HG03521 (cell line): ENCODE data around the gene KCNH1.

Experiments
- ATAC-seq: cut with Tn5 transposase; IDR thresholded peaks from one replicate; pipeline ENCODE4 v1.9.1; 2021; ENCODE audit warnings: mild to moderate bottlenecking, moderate library complexity; ENCODE audit not compliant: unreplicated experiment

The KCNH1 gene

DNA sequence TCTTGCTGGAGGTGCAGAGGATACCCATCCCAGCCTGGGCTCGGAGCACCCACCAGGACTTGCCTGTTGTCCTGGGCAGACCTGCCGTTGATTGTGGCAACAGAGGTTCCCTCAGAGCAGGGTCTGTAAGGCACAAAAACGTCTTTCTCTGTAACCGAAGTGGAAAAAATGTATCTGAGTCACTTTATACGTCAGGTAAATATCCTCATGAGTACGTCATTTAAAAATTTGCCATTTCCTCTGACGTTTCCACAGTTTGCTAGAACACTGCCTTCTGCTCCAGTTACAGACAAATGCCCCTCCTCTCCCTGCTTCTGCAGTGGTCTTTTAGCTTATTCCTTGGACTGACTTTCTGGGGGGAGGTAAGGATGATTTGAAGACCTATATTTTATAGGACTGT lies 478.4 kb downstream of the KCNH1 start:
- no peak for ATAC-seq

DNA sequence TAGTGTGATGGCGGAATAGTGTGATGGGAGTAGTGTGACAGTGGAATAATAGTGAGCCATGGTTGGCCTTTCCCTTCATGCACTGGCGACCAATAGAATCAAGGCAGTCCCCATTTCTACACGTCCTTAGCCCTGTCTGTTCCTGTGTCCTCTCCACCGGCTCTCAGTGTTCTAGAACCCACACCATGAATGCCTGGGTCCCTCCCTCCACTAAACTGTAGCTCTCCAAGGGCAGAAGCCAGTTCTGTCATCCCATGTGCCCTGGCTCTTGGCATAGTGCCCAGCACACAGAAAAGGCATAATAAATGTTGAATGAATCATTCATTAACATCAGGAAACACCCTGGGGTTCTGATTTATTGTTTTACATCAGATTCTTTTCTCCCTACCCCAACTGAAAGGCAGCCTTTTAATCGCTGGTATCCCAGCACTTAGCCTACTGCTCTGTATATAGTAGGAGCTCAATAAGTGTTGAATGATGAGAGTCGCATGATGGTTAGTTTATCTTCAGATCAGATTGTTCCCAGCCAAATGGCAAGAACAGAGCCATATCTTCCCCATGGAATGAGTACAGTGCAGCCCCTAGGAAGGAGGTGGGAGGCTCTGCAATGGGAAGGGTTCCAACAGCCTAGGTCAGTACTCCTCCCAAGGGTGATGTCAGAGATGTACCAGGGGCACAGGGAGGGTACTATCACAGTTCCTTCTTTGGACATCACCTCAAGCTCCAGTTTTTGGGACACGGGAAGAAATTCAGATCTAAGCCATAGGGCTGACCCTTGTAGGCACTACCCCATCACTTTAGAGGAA lies 479.6 kb downstream of the KCNH1 start:
- ATAC-seq = no peak

DNA sequence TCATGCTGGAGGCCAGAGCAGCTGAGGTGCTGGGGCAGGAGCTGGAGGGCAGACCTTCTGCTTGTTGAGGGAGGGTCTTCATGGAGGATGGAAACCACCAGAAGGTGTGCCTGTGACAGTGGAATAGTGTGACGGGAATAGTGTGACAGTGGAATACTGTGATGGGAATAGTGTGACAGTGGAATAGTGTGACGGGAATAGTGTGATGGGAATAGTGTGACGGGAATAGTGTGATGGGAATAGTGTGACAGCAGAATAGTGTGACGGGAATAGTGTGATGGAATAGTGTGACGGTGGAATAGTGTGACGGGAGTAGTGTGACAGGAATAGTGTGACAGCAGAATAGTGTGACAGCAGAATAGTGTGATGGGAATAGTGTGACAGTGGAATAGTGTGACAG lies 480.2 kb downstream of the KCNH1 start:
- no peak for ATAC-seq

DNA sequence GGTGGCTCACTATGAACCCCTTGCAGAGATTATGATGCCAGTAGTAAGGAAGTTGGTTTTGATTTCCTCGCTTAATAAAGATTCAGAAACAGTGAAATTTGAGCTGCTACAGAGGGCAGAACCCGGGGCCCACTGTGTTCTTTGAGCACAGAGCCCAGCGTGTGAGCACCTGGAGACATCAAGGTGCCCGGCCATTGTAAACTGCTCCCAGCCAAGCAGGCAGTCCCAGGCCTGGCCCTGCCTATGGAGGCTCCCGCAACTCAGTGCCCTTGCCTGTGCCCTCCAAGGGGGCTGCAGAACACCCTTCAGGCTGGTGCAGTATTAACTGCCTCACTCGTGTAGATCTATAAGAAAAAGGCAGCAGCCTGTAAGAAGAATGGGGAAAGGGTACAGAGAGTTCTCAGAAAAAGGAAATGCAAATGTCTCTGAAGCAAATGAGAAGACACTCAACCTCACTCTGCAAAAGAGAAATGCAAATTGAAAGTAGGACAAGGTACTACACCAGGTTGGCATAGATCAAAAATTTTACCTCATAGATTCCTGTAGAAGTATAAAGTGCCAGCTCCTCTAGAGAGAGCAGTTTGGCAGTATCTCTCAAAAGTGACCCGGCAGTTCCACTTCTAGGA lies 481.5 kb downstream of the KCNH1 start:
- no peak for ATAC-seq

DNA sequence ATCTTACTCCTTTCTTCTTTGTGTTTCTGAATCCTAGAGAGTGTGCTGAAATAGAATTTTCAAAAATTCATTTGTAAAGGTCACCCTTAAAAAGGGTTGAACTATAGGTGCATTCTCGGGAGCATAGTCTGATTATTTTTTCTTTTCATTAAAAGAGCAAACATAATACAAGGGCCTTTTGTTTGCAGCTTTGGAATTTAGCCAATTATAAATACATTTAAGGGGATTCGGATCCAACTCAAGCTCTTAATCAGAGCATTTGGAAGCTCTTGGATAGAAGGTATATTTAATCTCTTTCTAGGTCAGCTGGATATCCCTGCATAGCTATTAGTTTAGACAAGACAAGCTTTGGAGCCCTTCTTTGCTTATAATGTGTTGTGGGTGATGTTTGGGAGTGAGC lies 483.5 kb downstream of the KCNH1 start:
- ATAC-seq = no peak

DNA sequence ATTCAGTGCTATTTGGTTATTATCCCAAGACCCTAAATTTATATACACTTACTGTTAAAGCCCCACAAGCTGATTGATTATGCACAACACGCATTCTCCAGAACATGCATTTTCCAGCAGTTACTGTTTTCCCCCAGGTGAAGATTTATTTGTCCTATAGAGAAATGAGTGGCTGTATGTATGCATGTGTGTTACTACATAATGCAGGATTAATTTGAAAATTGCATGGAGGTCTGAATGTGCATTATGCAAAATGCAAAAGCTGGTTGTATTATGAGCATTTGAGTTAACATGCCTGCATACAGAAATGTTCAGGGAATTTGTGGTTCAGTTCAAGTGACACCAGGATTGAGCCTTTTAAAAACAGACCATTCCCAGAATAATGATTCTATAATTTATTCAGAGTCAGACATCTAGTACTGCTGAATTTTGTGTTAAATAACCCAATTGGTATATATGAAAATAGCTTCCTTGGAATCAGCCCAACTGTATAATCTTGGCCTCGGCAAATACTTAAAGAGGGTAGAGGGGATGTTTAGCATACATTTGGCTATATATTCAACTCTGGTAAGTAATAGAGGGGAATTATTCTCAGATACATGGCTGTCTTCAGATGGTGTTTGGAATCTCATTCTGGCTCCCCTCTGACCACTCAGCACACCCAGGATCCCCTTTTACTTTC lies 485.2 kb downstream of the KCNH1 start:
- no peak for ATAC-seq

DNA sequence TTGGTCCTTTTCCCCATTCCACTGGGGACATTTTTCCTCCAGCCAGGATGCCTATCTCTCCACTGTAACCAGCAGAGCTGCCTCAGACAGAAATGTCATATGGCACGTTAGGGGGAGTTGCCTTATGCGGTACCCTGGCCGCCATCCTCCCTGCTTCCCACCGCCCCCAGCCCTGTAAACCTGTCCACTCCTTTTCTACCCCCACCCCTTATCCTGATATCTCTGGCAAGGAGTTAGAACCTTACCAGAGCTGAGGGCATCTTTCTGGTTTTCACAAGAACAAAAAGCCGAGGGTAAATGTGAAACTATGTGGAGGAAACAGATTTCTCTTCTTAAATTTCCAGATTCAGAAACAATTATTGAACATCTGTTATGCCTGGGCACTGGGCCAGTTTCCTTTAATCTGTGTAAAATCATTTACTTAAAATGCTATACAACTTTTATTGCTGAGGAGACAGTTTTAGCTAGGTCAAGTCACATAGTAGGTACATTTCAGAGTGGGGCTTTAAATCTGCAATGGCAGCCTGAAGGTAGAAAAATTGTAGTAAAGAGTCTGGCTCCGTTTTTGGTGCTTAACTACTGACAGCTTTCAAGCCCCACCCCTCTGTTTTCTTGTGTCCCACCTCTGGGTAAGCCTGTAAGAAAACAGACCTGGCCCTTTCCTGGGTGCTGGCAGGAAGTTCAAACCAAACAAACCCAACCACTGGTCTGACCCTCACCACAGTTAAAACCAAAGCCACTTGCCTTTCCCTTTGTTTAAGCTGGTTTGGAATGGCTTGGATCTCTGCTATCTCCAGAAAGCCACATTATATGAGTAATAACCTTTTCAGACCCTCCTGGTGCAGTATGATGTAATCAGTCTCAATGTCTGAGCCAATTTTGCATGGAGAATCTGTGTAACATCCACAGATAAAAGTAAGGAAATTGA lies 486.3 kb downstream of the KCNH1 start:
- no peak for ATAC-seq

DNA sequence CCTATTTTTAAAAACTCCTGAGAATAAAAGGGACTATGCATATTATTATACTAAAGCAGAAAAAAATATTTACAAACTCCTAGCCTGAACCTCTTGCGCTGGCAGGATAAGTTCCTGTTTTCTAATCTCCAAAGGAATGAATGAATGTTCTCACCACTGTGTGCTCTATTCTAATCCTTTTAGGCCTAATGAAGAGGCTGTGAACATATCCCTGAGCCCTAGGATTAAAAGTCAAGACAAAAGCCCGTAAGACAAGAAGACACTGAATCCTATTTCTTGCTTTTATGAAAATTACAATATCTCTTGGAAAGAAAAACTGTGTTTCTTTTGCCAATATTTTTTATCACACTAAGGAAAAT lies 487.7 kb downstream of the KCNH1 start:
- no peak for ATAC-seq

DNA sequence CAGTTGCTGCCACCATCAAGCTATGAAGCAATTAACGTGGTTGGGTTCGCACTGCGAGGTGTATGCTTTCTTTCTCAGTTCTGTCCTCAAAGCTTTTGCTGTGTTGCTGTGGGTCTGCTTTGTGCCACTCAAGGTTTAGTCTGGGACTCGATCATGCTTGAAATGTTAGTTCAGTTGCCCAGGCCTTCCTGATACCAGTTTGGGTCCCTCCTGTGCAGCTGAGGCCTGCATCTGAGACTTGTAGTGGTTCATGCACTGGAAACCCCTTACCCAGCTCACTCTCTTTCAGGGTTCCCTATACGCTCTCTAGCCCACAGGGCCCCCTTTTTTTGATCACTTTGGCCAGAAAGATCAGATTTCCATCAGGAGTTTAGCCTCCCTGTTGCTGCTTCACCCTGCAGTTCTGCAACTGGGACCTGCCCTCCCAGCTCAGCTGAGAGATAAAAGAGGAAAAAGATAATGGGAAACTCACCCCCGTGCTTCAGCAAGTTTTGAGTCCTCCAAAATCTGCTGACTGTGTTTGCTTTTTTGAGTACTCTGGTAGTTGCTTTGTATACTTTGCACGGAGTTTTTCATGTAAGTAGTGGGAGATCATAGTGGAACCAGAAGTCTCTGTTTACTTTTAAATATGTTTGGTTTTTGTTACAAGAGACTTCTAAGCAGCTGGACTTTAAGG lies 488.2 kb downstream of the KCNH1 start:
- ATAC-seq = no peak

DNA sequence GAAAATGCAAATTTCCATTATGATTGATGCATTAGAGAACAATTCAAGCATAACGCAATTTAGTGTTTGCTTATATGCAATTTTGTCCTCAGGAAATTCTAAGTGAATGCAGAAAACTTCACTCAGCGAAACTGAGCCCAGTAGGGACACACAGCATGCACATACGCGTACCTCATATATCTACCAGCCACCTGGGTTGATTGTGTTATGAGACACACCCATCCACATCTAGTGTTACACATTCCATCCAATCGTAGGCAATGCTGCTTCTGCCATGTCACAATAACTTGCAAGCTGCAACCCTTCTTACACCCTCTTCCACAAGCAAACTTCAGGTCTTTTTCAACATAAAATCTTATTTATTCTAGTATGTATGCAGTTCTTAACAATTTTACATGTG lies 492.4 kb downstream of the KCNH1 start:
- ATAC-seq = no peak

DNA sequence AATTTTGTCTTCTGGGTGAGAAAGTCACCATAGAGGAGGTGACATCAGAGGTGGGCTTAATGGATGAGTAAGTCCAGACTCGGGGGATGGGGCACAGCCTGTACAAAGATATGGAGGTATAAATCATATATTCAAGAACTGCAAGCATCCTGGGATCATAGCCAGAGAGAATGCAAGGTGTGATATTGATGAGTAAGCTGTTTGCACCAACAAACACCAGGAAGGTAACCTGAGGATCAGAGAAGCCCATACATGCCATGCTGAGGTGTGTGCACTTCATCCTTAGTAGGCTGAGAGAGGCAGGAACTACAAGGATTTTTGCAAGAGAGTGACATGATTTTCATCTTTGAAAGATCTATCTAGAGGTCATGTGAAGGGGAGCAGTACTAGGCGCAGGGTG lies 498.8 kb downstream of the KCNH1 start:
- no peak for ATAC-seq

DNA sequence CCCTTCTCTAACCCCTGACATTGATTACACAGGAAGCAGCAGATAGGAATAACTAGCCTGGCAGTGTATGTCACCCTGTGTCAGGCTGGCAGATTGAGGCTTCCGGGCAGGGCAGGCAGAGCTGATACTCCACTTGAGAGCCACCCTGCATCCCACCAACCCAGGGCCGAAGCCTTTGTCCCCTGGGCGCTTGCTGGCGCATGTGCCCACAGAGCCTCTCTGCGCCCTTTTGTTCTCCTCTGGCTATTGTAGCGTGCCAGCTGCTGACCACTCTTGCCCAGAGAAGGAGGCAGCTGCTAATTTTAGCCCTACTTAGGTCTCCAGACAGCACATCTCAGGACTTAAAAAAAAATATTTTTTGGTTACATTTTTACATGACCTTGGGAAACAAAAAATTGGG lies 500.3 kb downstream of the KCNH1 start:
- no peak for ATAC-seq

DNA sequence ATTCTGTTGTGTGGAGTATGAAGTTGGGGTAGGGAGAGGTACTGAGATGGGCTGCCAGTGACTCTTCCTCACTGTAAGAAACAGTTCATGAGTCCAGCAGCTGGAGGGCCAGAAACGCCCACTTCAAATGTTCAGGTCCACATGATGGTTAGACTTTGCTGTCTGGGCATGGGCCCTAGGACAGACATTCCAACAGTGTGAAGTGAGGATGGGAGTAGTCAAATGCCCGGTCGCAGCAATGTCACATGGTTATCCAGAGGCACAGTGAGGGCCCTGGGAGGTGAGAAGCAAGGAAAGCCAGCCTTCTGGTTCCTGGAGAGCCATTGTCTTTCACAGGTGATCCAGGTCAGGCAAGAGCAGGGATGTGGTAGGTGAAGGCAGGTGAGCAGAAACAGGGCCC lies 500.8 kb downstream of the KCNH1 start:
- ATAC-seq = no peak

DNA sequence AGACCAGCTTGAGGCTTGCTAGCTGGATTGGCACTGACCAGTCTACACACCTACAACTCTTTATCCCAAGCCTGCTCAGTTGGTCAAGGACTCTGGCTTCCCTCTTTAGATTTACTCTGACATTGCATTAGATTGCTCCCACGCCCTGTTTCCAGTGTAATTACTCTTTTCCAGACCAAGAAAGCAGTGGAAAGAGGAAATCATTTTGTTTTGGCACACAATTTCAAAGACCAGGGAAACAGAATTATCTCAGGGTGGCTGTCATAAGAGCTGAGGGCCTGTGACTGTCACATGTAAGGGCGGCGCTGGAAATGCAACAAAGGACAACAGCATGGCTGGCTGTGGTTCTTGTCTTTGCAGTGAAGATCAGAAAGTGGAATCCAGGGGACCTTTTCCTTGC lies 502.5 kb downstream of the KCNH1 start:
- ATAC-seq = no peak

DNA sequence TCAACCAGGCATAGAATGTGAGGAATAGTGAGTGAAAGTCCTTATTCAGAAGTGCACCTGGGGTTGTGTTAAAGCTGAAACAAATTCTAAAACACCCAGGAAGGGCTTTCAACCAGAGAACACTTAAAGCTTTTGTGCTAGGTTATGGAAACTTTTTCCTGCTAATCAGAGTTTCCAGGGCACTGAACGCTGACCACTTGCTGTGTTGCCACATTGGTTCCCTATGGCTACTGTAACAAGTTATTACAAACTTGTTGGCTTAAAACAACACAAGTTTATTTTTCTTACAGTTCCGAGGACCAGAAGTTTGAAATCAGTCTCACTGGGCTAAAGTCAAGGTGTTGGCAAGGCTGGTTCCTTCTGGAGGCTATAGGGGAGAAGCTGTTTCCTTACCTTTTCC lies 504.7 kb downstream of the KCNH1 start:
- no peak for ATAC-seq

DNA sequence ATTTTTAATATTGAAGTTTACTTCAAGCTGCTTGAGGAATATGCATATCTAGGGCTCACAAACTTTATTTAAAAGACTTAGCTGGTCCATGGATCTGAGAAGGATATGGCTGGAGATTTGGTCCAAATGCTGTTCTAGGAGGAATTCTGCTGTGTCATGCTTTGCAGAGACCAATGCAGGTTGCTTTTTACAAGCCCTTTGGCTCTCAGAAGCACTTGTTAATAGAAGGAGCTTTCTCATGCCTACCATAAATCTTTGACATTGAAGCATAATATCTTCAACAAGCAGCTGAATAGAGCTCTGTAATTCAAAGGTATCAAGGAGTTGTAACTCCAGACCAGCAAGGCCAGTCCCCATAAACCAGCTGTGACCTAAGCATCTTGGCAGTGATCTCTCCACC lies 506.2 kb downstream of the KCNH1 start:
- no peak for ATAC-seq
